ENCODE results near the gene DNMT1. TPM values are rescaled to one million over a fixed set of nuclear protein-coding genes. Genes with fewer than 3 reads are reported as not detected.

The DNMT1 gene
- total RNA-seq, 1 donor, result 53.0 TPM

- Histone ChIP-seq H3K4me3 (ENCODE audit: low read length) (no peak overlapping the region), H3K9me3 (ENCODE audit: low read depth, low read length) (no peaks in the 10 kb centered on the region), H3K4me1 (ENCODE audit: insufficient read depth, low read length) (peaks cover 63% of the 10 kb centered on the region), H3K27me3 (ENCODE audit: insufficient read depth, low read length) (no peaks in the 10 kb centered on the region)
Observed at GRCh38 chr19:10112895-10113591, 81.7 kb downstream of the DNMT1 start.

- Histone ChIP-seq H3K27me3 (ENCODE audit: insufficient read depth, low read length) (no peaks in the 10 kb centered on the region), H3K4me3 (ENCODE audit: low read length) (no peak overlapping the region), H3K9me3 (ENCODE audit: low read depth, low read length) (no peaks in the 10 kb centered on the region), H3K4me1 (ENCODE audit: insufficient read depth, low read length) (peaks cover 61% of the 10 kb centered on the region)
Observed at GRCh38 chr19:10112037-10112761, 82.6 kb downstream of the DNMT1 start.

DNA sequence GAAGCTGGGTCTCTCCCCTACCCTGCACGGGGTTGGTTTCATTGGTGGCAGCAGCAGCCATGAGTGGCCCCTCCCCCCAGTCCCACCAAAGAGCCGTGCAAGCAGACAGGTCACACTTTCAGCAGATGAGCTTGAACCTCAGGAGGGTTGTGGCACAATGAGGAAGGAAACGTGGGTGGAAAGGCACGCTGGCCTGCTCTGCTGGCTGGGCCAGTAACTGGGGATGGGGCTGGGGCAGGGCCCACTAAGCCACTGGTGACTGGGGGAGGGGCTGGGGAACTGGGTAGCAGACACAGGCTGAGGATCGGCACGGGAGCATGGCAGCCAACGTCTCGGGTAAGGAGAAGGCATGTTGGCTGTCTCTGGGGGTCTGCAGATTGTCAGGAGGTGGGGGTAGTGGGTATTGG, 83.3 kb downstream of the DNMT1 start, which contains the start of gene P2RY11:
Gene P2RY11, plus strand, starts transcription at position 289 of the 407 bp plus-strand sequence. Its CDS starts 29 bp downstream, at position 318.
- Histone ChIP-seq H3K9me3 (ENCODE audit: low read depth, low read length) (no peaks in the 10 kb centered on the region), H3K4me3 (ENCODE audit: low read length) (no peak within 1 kb of the TSS), H3K4me1 (ENCODE audit: insufficient read depth, low read length) (peaks cover 67% of the 10 kb centered on the region), H3K27me3 (ENCODE audit: insufficient read depth, low read length) (no peaks in the 10 kb centered on the region)

DNA sequence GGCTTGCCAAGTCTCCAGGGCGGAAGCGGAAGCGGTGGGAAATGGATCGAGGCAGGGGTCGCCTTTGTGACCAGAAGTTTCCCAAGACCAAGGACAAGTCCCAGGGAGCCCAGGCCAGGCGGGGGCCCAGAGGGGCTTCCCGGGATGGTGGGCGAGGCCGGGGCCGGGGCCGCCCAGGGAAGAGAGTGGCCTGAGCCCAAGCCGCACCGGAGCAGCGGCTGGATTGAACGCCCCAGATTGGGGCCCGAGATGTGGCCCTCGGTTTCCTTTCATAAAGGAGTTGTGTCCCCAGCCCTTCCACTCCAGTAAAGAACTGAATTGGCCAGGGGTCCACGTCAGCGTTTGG, 83.8 kb downstream of the DNMT1 start:
- H3K27me3 ChIP-seq (ENCODE audit: insufficient read depth, low read length), result no peaks in the 10 kb centered on the region
- H3K9me3 ChIP-seq (ENCODE audit: low read depth, low read length), result no peaks in the 10 kb centered on the region
- H3K4me1 ChIP-seq (ENCODE audit: insufficient read depth, low read length), result peaks cover 68% of the 10 kb centered on the region
- H3K4me3 ChIP-seq (ENCODE audit: low read length), result no peak overlapping the region

DNA sequence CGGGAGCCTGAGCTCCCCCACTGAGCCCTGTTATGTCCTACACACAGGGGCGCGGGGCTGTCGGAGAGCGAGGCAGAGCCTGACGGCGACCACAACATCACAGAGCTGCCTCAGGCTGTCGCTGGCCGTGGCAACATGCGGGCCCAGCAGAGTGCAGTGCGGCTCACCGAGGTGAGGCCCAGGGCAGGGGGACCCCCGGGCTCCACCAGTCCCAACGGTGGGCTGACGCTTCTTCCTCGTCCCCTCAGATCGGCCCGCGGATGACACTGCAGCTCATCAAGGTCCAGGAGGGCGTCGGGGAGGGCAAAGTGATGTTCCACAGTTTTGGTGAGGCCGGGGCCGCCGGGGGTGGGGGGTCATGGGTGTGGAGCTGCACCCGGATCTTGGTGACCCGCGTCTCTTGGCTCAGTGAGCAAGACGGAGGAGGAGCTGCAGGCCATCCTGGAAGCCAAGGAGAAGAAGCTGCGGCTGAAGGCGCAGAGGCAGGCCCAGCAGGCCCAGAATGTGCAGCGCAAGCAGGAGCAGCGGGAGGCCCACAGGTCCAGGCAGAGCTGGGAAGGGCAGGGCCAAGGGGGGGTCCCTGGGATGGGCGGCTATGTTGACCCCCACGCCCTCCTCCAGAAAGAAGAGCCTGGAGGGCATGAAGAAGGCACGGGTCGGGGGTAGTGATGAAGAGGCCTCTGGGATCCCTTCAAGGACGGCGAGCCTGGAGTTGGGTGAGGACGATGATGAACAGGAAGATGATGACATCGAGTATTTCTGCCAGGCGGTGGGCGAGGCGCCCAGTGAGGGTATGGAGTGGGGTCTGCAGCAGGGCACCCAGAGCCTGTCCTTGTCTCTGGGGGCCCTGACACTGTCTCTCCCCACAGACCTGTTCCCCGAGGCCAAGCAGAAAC, 84.4 kb downstream of the DNMT1 start:
- Histone ChIP-seq H3K9me3 (ENCODE audit: low read depth, low read length) (no peaks in the 10 kb centered on the region), H3K4me3 (ENCODE audit: low read length) (no peak overlapping the region), H3K27me3 (ENCODE audit: insufficient read depth, low read length) (no peaks in the 10 kb centered on the region), H3K4me1 (ENCODE audit: insufficient read depth, low read length) (peaks cover 74% of the 10 kb centered on the region)

DNA sequence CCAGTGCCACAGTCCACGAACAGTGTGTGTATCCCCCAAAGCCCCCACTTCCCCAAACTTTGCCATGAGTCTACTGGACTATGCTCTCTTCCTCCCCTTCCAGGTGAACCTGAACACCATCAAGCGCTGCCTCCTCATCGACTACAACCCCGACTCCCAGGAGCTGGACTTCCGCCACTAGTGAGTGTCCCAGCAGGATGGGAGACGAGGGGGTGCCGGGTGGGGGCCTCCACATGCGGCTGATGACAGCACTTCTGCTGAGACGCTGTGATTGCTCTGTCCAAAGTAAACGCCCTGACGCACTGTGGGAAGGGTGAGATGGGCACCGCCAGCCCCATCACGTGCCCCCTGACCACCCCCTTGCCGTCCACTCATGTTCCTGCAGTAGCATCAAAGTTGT, 85.2 kb downstream of the DNMT1 start:
- Histone ChIP-seq H3K4me3 (ENCODE audit: low read length) (no peak overlapping the region), H3K9me3 (ENCODE audit: low read depth, low read length) (no peaks in the 10 kb centered on the region), H3K4me1 (ENCODE audit: insufficient read depth, low read length) (peaks cover 78% of the 10 kb centered on the region), H3K27me3 (ENCODE audit: insufficient read depth, low read length) (no peaks in the 10 kb centered on the region)

- no peak overlapping the region for H3K4me3 ChIP-seq (ENCODE audit: low read length)
- peaks cover 75% of the 10 kb centered on the region for H3K4me1 ChIP-seq (ENCODE audit: insufficient read depth, low read length)
- H3K9me3 ChIP-seq (ENCODE audit: low read depth, low read length), result no peaks in the 10 kb centered on the region
- no peaks in the 10 kb centered on the region for H3K27me3 ChIP-seq (ENCODE audit: insufficient read depth, low read length)
Observed at GRCh38 chr19:10107817-10108367, 86.9 kb downstream of the DNMT1 start.

DNA sequence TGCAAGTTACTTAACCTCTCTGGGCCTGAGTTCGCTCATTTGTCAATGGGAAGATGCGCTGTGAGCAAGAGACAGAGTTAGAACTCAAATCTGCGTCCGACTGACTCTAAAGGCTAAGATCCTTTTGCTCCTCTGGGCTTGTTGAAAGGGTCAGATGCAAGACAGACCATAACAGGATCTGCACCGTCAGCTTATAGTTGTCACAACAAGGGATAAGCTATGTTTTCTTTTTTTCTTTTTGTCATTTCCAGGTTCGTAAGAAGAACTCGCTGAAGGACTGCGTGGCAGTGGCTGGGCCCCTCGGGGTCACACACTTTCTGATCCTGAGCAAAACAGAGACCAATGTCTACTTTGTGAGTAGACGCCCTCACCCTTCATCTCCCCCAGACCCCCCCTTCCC, 87.5 kb downstream of the DNMT1 start:
- peak overlapping the region; percentile 57 for H3K4me3 ChIP-seq (ENCODE audit: low read length)
- H3K9me3 ChIP-seq (ENCODE audit: low read depth, low read length), result no peaks in the 10 kb centered on the region
- H3K4me1 ChIP-seq (ENCODE audit: insufficient read depth, low read length), result peaks cover 75% of the 10 kb centered on the region
- H3K27me3 ChIP-seq (ENCODE audit: insufficient read depth, low read length), result no peaks in the 10 kb centered on the region

- H3K4me3 ChIP-seq (ENCODE audit: low read length), result peak within 1 kb of the TSS; percentile 57
- H3K4me1 ChIP-seq (ENCODE audit: insufficient read depth, low read length), result peaks cover 75% of the 10 kb centered on the region
- no peaks in the 10 kb centered on the region for H3K27me3 ChIP-seq (ENCODE audit: insufficient read depth, low read length)
Observed at GRCh38 chr19:10106100-10106936, 88.4 kb downstream of the DNMT1 start, which contains the start of gene PPAN. TSS of gene PPAN (plus strand) at chr19:10106362. CDS start at chr19:10106395, 33 bp downstream.

GRCh38 chr19:10105509-10106099, 89.1 kb downstream of the DNMT1 start:
- Histone ChIP-seq H3K4me3 (ENCODE audit: low read length) (no peak overlapping the region), H3K4me1 (ENCODE audit: insufficient read depth, low read length) (peaks cover 75% of the 10 kb centered on the region), H3K9me3 (ENCODE audit: low read depth, low read length) (no peaks in the 10 kb centered on the region), H3K27me3 (ENCODE audit: insufficient read depth, low read length) (no peaks in the 10 kb centered on the region)

More at GRCh38 chr19:10106100-10106936, 88.4 kb downstream of the DNMT1 start, which contains the start of gene PPAN:
- H3K9me3 ChIP-seq (ENCODE audit: low read depth, low read length), result no peaks in the 10 kb centered on the region

- Histone ChIP-seq H3K9me3 (ENCODE audit: low read depth, low read length) (no peaks in the 10 kb centered on the region), H3K27me3 (ENCODE audit: insufficient read depth, low read length) (no peaks in the 10 kb centered on the region), H3K4me1 (ENCODE audit: insufficient read depth, low read length) (peaks cover 75% of the 10 kb centered on the region), H3K4me3 (ENCODE audit: low read length) (no peak overlapping the region)
Observed at GRCh38 chr19:10104665-10105508, 89.9 kb downstream of the DNMT1 start.

GRCh38 chr19:10104130-10104513, 90.6 kb downstream of the DNMT1 start:
- Histone ChIP-seq H3K9me3 (ENCODE audit: low read depth, low read length) (no peaks in the 10 kb centered on the region), H3K27me3 (ENCODE audit: insufficient read depth, low read length) (no peaks in the 10 kb centered on the region), H3K4me1 (ENCODE audit: insufficient read depth, low read length) (peaks cover 81% of the 10 kb centered on the region), H3K4me3 (ENCODE audit: low read length) (no peak overlapping the region)

DNA sequence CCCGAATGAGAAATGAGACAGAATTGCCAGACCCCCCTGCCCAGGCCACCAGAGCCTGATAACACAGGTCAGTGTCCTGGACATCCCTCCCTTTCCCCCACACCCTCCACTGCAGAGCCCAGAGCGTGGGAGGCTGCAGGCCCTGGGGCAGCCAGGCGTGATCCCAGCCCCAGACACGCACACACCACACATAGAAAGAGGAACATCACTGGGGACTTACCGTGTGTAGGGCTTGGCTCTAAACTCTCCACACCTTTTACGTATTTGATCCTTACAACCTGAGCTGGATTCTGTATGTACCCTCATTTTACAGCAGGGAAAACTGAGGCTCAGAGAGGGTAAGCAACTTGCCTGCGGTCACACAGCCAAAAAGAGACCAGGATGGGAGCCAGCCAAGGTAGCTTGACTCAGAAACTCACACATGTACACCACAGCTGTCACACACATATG, 91.9 kb downstream of the DNMT1 start:
- Histone ChIP-seq H3K4me1 (ENCODE audit: insufficient read depth, low read length) (peaks cover 85% of the 10 kb centered on the region), H3K4me3 (ENCODE audit: low read length) (no peak overlapping the region), H3K27me3 (ENCODE audit: insufficient read depth, low read length) (no peaks in the 10 kb centered on the region), H3K9me3 (ENCODE audit: low read depth, low read length) (no peaks in the 10 kb centered on the region)

Measured in mononuclear cell (primary cell).